SH-SY5Y (cell line): ENCODE measurements around the gene NDUFV3.

Experiments used
- GATA2 ChIP-seq: IDR thresholded peaks from 2 replicates; pipeline ENCODE4 v1.6.1; 2011; ENCODE audit warnings: mild to moderate bottlenecking, low read depth, low read length
- GATA3 ChIP-seq: IDR thresholded peaks from 2 replicates; pipeline ENCODE4 v1.6.1; 2011; ENCODE audit warnings: low read depth, mild to moderate bottlenecking, low read length, moderate library complexity

The NDUFV3 gene

GRCh38 chr21:42864286-42864685 lies 28.8 kb upstream of the NDUFV3 start:
- TF ChIP-seq GATA3 (no peak), GATA2 (no peak)

- TF ChIP-seq GATA2 (no peak), GATA3 (no peak)
Measured at GRCh38 chr21:42864815-42865775, 28.0 kb upstream of the NDUFV3 start.

- TF ChIP-seq GATA2 (no peak), GATA3 (no peak)
Measured at GRCh38 chr21:42865776-42866160, 27.3 kb upstream of the NDUFV3 start.

GRCh38 chr21:42868196-42868595 lies 24.9 kb upstream of the NDUFV3 start:
- TF ChIP-seq GATA2 (no peak), GATA3 (no peak)

GRCh38 chr21:42873096-42873495 lies 20.0 kb upstream of the NDUFV3 start:
- TF ChIP-seq GATA2: no peak
- no peak for TF ChIP-seq GATA3

- TF ChIP-seq GATA3 (no peak), GATA2 (no peak)
Measured at GRCh38 chr21:42878678-42878992, 14.5 kb upstream of the NDUFV3 start.

- no peak; the same call in 1 of the 2 replicates for TF ChIP-seq GATA2
- TF ChIP-seq GATA3: no peak
Measured at GRCh38 chr21:42878993-42879787, 13.9 kb upstream of the NDUFV3 start, which contains the start of gene WDR4. TSS of gene WDR4 (minus strand) at chr21:42879539. CDS start at chr21:42879495, 44 bp downstream.

- TF ChIP-seq GATA2 (no peak), GATA3 (no peak)
Measured at GRCh38 chr21:42880352-42880751, 12.8 kb upstream of the NDUFV3 start.

- TF ChIP-seq GATA3: no peak
- TF ChIP-seq GATA2: no peak
Measured at GRCh38 chr21:42883921-42884320, 9.2 kb upstream of the NDUFV3 start.

GRCh38 chr21:42887326-42887725 lies 5.8 kb upstream of the NDUFV3 start:
- no peak for TF ChIP-seq GATA3
- TF ChIP-seq GATA2: no peak

GRCh38 chr21:42892582-42892930 lies 553 bp upstream of the NDUFV3 start:
- TF ChIP-seq GATA2 (no peak), GATA3 (no peak)

GRCh38 chr21:42900446-42900845 lies 7.3 kb downstream of the NDUFV3 start:
- no peak for TF ChIP-seq GATA3

- TF ChIP-seq GATA2: no peak
- no peak for TF ChIP-seq GATA3
Measured at GRCh38 chr21:42903817-42904216, 10.7 kb downstream of the NDUFV3 start.

GRCh38 chr21:42905195-42905594 lies 12.1 kb downstream of the NDUFV3 start:
- no peak for TF ChIP-seq GATA2
- TF ChIP-seq GATA3: no peak

- TF ChIP-seq GATA3 (no peak), GATA2 (no peak)
Measured at GRCh38 chr21:42906233-42906632, 13.1 kb downstream of the NDUFV3 start.
